ENCODE data around the gene COQ10A.

- TF ChIP-seq, protein P1, sequence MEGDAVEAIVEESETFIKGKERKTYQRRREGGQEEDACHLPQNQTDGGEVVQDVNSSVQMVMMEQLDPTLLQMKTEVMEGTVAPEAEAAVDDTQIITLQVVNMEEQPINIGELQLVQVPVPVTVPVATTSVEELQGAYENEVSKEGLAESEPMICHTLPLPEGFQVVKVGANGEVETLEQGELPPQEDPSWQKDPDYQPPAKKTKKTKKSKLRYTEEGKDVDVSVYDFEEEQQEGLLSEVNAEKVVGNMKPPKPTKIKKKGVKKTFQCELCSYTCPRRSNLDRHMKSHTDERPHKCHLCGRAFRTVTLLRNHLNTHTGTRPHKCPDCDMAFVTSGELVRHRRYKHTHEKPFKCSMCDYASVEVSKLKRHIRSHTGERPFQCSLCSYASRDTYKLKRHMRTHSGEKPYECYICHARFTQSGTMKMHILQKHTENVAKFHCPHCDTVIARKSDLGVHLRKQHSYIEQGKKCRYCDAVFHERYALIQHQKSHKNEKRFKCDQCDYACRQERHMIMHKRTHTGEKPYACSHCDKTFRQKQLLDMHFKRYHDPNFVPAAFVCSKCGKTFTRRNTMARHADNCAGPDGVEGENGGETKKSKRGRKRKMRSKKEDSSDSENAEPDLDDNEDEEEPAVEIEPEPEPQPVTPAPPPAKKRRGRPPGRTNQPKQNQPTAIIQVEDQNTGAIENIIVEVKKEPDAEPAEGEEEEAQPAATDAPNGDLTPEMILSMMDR (IDR thresholded peaks at IDR 0.05): no peak
- no peak for TF ChIP-seq POLR2AphosphoS5 (IDR thresholded peaks at IDR 0.05)
- no peak for TF ChIP-seq POLR2A (IDR thresholded peaks at IDR 0.05)
Measured at GRCh38 chr12:56219840-56220239, 46.9 kb upstream of the COQ10A start.
